GM21515 (cell line): Measurements from ENCODE around the gene COA8.

Source experiments
- ATAC-seq: cut with Tn5 transposase; IDR thresholded peaks from one replicate; pipeline ENCODE4 v1.9.1; 2021; ENCODE audit not compliant: unreplicated experiment

COA8 gene

GRCh38 chr14:103562429-103563225, at the start of gene COA8, which contains the start of gene BAG5:
COA8 (plus strand) TSS chr14:103562960; CDS start chr14:103563002, 42 bp downstream.
BAG5 (minus strand) TSS chr14:103562657; CDS start chr14:103561164, 1,493 bp downstream.
- ATAC-seq: peak; percentile 73

GRCh38 chr14:103514596-103515421, 48.0 kb upstream of the COA8 start:
- no peak for ATAC-seq

- no peak for ATAC-seq
Measured at GRCh38 chr14:103516426-103517173, 46.2 kb upstream of the COA8 start.

GRCh38 chr14:103517174-103517566, 45.6 kb upstream of the COA8 start:
- ATAC-seq: no peak

GRCh38 chr14:103517721-103518421, 44.9 kb upstream of the COA8 start:
- ATAC-seq: no peak

GRCh38 chr14:103518422-103519042, 44.2 kb upstream of the COA8 start:
- no peak for ATAC-seq

- no peak for ATAC-seq
Measured at GRCh38 chr14:103519043-103519836, 43.5 kb upstream of the COA8 start.

GRCh38 chr14:103519837-103520212, 42.9 kb upstream of the COA8 start:
- ATAC-seq: no peak

- ATAC-seq: no peak
Measured at GRCh38 chr14:103520269-103520656, 42.5 kb upstream of the COA8 start.

GRCh38 chr14:103520657-103521437, 41.9 kb upstream of the COA8 start:
- no peak for ATAC-seq

- no peak for ATAC-seq
Measured at GRCh38 chr14:103521438-103521950, 41.3 kb upstream of the COA8 start.

GRCh38 chr14:103521951-103522563, 40.7 kb upstream of the COA8 start:
- ATAC-seq: no peak

GRCh38 chr14:103522649-103523574, 39.8 kb upstream of the COA8 start, which contains the start of gene CKB:
CKB (minus strand) TSS chr14:103522830; CDS start chr14:103522493, 337 bp downstream.
- no peak for ATAC-seq

GRCh38 chr14:103523575-103523954, 39.2 kb upstream of the COA8 start:
- no peak for ATAC-seq

- no peak for ATAC-seq
Measured at GRCh38 chr14:103524002-103524935, 38.5 kb upstream of the COA8 start.
